ENCODE results near the gene APCDD1L.
"Not testable (repeated sequence)": the region's sequence is repeated elsewhere in the genome, so short reads cannot be mapped to it uniquely, and the experiment has no call there.

Gene APCDD1L

GRCh38 chr20:58513580-58514285 lies 1.5 kb downstream of the APCDD1L start:
- no peak for DNase-seq

GRCh38 chr20:58512808-58513552 lies 2.2 kb downstream of the APCDD1L start:
- no peak for DNase-seq

- no peak for DNase-seq
Measured at GRCh38 chr20:58511861-58512260, 3.3 kb downstream of the APCDD1L start.

- no peak for DNase-seq
Measured at GRCh38 chr20:58511364-58511763, 3.8 kb downstream of the APCDD1L start.

GRCh38 chr20:58510921-58511320 lies 4.3 kb downstream of the APCDD1L start:
- DNase-seq = no peak

GRCh38 chr20:58508762-58509395 lies 6.3 kb downstream of the APCDD1L start:
- no peak for DNase-seq

- not testable (repeated sequence) for DNase-seq
Measured at GRCh38 chr20:58506999-58507398, 8.2 kb downstream of the APCDD1L start.

GRCh38 chr20:58504566-58504965 lies 10.6 kb downstream of the APCDD1L start:
- DNase-seq = no peak

- no peak for DNase-seq
Measured at GRCh38 chr20:58503668-58504067, 11.5 kb downstream of the APCDD1L start.

GRCh38 chr20:58500256-58500655 lies 14.9 kb downstream of the APCDD1L start:
- DNase-seq = no peak

GRCh38 chr20:58498470-58499068 lies 16.6 kb downstream of the APCDD1L start:
- no peak for DNase-seq

GRCh38 chr20:58497724-58498469 lies 17.3 kb downstream of the APCDD1L start:
- no peak for DNase-seq

GRCh38 chr20:58497076-58497641 lies 18.0 kb downstream of the APCDD1L start:
- DNase-seq = no peak

GRCh38 chr20:58496429-58496769 lies 18.8 kb downstream of the APCDD1L start:
- no peak for DNase-seq

GRCh38 chr20:58495623-58496428 lies 19.4 kb downstream of the APCDD1L start:
- no peak for DNase-seq

GRCh38 chr20:58494923-58495622 lies 20.1 kb downstream of the APCDD1L start:
- no peak for DNase-seq

- DNase-seq = no peak
Measured at GRCh38 chr20:58492795-58493524, 22.2 kb downstream of the APCDD1L start.

GRCh38 chr20:58492074-58492718 lies 23.0 kb downstream of the APCDD1L start:
- DNase-seq = no peak

- DNase-seq = no peak
Measured at GRCh38 chr20:58486207-58486606, 29.0 kb downstream of the APCDD1L start.

- no peak for DNase-seq
Measured at GRCh38 chr20:58485393-58485792, 29.8 kb downstream of the APCDD1L start.

All from activated naive CD4-positive, alpha-beta T cell treated with anti-CD3 and anti-CD28 coated beads, Interleukin-2, amount 50 U/mL, for 16 hours (primary cell).